ENCODE measurements around the gene SNU13.

- TF ChIP-seq CTCF (conservative IDR thresholded peaks at IDR 0.05; ENCODE audit: low read depth, low read length) (no peak), EZH2 (IDR thresholded peaks at IDR 0.05; ENCODE audit: borderline replicate concordance, low read depth, low read length, poor library complexity, severe bottlenecking) (no peak)
These were observed 6.4 kb downstream of the SNU13 start for GRCh38 chr22:41682033-41682807.
